GM19043 (cell line): ENCODE measurements around the gene SH3RF3.

ENCODE experiments used
- ATAC-seq: cut with Tn5 transposase; IDR thresholded peaks from one replicate; pipeline ENCODE4 v1.9.1; 2021; ENCODE audit warnings: low read depth; ENCODE audit not compliant: unreplicated experiment

Gene SH3RF3

GRCh38 chr2:109345091-109345490 lies 216.1 kb downstream of the SH3RF3 start:
- no peak for ATAC-seq

DNA sequence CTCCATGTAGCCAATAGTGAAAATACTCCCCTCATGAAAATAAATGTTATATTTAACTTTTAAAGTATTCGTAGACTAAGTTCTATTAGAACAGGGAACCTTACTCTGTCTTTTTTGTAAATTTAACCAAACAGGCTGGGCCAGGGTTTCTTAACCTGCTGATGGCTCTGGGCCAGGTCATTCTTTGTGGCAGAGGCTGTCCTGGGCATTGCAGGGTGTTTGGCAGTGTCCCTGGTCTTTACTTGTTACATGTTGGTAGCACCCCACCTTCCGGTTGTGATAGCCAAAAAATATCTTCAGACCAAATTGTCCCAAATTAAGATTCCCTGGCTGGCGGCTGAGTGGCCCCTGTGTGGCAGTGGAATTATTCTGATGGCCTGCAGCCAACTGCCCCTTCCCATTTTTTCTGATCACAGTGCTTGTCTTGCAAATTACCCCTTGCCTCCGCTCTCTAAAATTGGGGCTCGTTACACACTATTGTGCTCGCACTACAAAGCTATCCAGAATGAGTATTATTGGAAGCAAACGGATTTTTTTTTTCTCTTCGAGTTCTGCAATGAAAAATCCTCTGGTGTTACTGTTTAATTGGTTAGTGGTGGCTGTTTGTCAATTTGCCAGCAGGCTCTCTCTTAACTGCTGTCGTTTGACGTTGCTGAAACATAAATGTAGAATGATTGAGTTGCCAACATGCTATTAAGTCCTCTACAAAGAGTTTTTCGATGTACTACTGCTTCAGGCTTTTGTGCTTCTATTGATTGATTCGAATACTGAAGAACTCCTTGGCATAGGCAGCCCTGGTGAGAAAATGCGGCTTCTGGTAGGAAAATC lies 216.9 kb downstream of the SH3RF3 start:
- ATAC-seq = no peak

DNA sequence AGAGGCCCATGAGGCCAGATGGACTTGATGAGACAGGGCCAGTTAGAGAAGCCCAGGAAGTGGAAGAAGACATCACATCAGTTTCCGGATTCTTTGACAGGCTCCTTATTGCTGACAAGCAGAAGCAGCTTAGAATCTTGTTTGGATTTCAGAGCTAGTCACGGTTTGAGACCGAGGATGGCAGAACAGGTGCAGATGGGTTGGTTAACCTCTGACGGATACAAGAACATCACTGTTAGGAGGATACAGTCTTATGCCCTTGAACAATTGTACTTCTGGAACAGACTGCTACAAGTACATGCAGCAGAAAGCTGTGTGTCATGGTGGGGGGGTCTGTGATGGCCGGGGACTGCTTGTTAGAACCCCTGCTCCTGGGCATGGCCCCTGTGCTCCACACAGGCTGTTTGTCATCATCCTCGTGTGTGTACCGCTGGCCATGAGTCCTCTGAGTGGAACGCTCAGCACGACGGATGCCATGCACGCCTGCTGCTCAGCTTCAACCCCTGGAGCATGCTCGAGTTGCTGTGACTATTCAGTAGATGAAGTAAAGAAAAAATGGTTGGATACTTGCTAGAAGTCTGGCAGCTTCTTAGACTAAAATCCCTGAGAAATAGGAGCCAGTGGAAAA lies 217.7 kb downstream of the SH3RF3 start:
- ATAC-seq = no peak

- ATAC-seq = no peak
Observed at GRCh38 chr2:109347626-109348025, 218.6 kb downstream of the SH3RF3 start.

DNA sequence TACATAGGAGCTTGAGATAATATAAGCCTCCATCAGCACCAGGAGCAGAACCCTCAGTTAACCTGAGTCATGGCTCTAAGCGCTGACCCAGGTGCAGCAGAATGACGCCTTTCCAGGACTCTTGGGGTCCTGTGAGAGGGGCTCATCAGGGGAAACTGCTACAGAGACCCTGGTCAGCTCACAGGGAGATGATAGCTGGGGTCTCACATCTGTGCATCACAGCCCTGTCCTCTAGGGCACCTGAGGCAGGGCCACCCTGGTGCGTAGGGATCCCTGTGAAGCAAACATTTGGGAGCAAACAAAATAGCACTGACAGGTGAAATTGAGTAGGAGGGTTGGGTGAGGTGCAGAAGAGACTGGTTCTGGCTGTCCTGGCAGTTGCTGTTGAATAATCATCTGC lies 219.2 kb downstream of the SH3RF3 start:
- no peak for ATAC-seq

GRCh38 chr2:109348671-109349502 lies 219.9 kb downstream of the SH3RF3 start:
- no peak for ATAC-seq

DNA sequence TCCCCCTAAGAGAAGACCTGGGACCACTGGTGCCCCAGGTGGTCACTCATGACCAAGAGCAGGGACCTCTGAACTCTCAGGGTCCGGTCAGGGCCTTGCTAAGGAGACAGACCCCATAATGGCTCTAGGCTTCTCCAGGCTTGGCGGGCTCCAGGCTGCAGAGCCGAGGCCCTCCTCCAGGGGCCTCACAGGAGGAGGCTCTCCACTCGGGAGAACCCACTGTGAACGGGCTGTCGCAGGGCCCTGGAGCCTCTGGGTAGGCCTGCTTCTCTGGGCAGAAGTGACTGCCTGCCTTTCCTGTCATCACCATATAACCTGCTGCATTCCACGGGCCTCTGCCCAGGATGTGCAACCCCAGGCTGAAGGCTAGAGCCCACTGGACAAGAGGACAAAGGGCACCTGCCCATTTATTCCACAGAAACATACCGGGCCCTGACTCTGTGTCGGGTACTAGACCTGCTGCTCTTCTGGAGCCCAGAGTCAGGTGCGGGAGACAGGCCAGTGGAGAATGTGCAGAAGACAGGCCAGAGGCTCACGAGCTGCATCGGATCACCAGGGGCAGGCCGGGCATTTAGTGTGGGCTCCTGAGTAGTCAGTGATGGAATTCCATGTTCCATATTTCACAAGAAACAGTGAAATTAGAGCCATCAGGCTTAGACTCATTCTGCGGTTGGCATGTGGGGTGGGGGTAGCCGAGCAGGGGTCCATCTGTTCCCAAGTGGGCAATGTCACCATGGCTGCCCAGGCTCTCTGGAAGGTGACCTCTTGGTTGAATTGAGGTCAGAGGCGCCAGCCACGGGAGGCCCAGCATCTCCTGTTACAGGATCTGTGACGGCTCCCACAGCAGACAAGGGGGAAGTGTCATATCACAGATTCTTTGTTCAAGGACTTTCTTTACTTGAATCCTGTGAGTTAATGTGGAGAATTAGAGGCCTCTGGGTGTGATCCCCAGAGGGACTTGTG lies 220.8 kb downstream of the SH3RF3 start:
- ATAC-seq = no peak

DNA sequence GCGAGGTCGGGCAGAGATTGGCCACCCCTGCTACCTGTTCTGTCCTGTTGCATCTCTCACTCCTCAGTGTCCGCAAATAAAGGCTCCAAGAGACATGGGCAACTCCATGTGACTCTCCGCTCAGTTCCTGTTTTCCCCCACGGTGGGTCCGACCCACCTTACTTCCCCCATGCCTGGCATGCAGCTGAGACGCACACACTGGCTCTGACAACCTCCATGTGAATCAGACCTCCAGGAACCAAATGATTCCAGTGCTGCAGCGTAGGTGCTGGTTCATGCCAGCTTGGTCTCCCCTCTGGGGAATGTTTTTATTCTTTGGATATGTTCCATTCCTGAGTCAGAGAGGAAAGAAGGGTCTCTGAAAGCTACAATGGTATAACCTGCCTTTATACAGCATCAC lies 221.5 kb downstream of the SH3RF3 start:
- no peak for ATAC-seq

- ATAC-seq = no peak
Observed at GRCh38 chr2:109351164-109351756, 222.3 kb downstream of the SH3RF3 start.

DNA sequence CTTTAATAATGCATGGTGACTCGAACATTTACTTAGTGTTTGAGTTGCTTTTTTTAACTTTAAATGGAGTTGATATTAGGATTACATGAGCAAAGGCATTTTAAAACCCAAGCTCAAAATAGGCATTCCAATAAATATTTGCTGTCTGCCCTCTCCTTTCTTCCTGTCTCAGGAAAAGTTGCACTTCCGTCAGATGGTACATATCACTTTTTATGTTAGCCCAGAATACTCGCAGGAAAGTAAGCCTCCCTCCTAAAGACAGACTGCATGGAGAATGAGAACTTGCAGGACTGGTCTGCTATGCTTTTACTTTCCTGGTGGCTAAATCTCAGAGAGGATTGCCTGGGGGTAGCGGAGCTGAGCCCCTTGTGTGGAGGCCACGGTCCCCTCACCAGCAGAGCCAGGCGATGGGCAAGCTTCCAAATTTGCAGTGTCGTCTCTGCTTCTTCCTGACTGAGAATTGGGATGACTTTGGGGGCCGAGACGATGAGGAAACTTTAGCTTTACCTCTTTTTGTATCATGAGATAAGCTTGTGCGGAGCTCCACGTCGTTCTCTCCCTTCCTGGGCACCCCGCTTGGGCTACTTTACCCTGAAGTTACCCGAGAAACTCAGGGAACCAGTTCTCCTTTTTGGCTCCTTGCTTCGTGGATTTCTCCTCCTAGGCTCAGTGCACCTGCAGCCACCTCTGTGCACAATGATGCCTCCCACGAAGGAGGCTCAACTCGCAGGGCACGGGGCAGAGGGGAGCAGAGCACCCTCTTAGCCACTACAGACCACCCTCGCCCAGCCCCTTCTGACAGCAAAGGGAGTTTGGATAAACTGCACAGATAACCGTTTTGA lies 223.3 kb downstream of the SH3RF3 start:
- no peak for ATAC-seq

DNA sequence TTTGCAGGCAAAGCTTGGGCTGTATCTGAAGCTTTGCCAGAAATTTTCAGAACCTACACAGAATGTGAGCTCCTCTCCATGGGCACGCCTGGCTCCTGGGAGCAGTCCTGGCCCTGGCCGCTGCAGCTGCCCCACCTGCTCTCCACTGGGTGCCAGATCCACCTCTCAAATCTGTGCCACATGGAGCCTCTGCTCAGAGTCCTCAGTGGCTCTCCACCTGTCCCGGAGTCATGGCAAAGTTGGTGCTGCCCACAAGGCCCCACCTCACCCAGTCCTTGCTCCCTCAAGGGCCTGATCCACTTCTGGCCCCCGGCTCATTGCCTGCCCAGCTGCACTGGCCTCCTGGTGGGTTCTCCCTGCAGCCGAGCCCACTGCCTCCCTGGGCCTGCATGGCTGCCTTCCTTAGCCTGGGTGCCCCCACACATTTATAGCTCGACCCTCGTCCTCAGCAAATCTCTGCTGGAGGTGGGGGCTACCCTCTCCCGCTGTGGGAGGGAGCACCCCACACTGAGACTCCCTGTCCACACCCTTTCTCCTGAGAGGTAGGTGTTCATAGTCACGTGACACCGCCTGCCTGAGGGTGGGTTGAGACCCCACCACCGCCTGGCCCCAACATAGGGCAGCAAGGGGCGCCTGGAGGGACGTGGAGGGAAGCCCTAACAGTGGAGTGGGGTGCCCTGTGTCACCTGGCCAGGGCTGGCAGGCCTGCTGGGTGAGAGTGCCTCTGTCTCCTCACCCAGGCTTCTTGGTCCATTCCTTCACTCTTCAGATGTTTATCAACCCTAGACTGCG lies 224.1 kb downstream of the SH3RF3 start:
- no peak for ATAC-seq

- ATAC-seq = no peak
Observed at GRCh38 chr2:109353806-109354745, 225.1 kb downstream of the SH3RF3 start.

DNA sequence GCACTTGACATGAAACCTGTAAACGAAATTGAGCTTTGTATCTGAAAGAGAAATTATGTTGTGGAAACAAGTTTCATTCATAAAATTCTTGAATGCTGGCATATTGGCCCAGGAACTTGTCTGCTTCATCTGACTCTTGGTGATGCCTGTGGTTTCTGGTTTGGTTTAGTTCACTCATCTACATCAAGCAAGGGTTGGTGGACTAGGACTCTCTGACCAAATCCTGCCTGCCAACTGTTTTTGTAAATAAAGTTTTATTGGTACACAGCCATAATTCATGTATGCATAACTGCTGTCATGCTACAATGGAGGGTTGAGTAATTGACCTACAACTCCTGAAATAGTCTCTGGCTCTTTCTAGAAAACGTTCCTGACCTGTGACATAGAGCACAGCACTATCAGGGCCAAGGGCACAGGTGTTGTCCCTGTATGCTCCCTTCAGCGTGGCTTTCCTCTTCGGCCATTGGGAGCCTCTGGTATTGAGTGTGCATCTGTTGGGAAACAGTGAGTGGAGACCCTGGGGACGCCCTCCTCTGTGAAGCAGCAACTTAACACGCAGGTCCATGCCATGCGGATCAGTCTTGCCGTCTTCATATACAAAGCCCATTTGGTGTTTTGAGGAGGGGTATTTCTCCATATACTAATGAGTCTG lies 226.3 kb downstream of the SH3RF3 start:
- ATAC-seq = no peak

DNA sequence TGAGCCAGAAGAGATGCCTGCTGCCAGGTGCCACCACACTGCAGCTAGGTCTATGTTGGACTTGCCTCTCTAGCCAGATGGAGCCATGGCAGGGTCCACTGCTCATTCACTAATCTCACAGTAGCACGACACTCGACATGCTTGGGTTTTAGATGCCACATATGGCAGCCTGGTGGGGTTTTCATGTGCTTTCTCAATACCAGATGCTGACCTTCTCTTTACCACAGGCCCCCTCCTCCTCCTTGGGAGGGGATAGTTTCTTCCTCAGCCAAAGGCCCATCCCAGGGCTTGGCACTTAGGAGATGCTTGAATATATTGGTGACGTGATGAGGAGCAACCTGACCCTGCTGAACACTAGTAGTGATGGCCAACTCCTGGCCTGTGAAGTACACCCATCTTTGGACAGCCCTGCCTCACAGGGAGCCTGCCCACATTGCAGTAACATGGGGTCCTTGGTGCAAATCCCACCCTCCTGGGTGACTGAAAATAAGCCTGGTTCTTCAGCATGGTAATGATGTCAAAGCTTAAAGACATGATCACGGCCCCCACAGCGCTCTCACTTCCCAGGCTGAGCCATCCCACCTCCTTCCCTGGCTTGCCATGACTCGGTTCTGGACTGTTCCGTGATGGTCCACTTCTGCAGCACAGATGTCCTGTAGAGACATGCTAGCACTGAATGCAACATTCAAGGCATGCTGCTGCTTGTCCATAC lies 227.5 kb downstream of the SH3RF3 start:
- ATAC-seq = no peak

- no peak for ATAC-seq
Observed at GRCh38 chr2:109364217-109364616, 235.2 kb downstream of the SH3RF3 start.

DNA sequence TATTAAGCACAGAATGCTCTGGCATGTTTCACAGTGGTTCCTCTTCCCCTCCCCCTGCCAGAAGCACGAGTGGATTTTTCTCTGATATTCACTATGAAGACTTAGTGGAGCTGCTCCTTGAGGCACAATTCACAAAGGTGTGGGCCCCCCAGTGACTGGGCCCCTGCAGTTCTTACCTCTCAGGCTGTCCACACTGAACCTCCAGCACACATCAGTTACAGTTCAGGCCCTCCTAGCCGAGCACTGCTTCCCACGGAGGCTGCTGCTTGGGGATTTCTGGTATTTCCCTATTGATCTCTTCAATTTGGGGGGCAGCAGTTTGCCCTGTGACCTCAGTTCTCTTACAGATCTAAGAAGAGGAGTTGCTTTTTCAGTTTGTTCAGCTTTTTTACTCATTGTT lies 236.1 kb downstream of the SH3RF3 start:
- ATAC-seq = no peak
